Activated CD4-positive, alpha-beta T cell treated with anti-CD3 and anti-CD28 coated beads for 24 hours (primary cell): ENCODE results near the gene HOXC5.

Experiments used
- DNase-seq, 2 donors: peaks; one replicate each; pipeline ENCODE4 v3.0.0-alpha.2; 2020; ENCODE audit warnings: low read depth in 2 of 2

The HOXC5 gene

DNA sequence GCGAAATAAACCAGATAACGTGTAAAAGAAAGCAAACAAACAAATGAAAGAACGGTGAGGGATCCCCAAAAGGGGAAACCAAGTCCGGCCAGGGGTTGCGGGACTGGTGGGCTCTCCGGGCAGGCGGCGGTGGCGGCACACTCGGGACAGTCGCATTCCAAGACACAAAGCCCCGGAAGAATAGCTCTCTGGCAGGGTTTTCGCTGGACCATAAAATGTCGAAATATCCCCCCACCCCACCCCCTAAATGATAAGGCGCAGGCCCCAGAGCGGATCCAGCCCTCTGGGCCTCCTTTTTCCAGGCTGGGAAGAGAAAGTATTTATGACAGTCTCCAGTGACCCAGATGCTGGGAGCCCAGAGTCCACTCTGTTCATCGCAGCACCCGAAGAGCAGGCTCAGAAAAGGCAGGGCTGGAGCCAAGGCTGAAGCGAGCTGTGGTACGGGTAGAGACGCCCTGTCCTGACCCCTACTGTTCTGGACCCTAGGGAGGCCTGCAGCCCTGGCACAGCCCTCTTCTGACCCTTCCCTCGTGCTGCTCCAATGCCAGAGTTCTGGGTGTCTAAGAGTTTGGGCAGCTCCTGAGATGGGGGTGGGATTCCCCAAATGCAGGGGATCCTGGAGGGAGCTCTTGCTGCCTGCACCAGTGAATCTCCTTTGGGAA, 26.2 kb upstream of the HOXC5 start:
- no peak for DNase-seq

DNA sequence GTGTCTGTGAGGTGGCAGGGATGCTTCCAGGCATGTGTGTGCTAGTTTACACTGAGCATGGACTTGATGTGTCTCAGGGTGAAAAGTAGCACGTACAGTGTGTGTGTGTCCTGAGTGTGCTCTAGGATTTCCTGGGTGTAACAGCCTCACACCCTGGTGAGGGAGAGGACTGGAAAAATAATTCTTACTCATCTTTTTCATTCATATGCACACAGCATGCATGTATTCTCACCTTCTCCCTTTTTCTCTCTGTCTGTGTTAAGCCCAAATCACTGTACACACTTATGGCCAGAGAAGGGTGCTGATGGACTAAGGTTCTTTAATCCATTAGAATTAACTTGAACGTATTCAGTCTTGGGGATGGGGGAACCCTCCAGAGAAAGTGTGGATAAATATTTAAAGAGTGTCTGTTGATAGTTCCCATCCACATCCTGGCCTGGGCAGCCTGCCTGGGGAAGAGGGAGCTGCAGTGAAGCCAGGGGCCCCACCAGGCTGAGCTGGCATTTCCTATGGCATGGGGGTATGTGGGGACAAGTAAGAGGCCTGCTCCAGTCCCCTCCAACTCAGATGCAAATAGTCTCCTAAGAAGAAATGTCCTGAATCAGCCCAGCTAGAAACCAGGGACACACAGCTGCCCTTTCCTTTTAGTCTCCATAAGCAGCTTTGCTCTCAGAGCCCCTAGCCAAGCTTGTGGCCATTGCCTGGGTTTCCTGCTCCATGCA, 25.2 kb upstream of the HOXC5 start:
- DNase-seq: no peak

DNA sequence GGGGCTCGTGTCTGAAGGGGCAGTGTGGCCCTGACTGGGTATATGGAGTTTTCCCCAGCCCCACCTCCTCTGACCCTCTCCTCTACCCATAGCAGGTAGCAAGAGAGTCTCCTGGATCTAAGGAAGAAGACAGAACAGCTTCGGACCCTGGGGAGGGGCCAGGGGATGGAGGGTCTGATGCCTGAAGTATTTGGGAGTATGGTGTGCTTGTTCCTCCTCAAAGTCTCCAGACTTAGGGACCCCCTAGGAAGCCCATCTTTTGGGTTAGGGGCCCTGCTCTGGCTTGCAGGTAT, 24.6 kb upstream of the HOXC5 start:
- DNase-seq: no peak

GRCh38 chr12:54009171-54010052, 23.4 kb upstream of the HOXC5 start:
- no peak for DNase-seq

- DNase-seq: no peak
Measured at GRCh38 chr12:54010053-54010971, 22.5 kb upstream of the HOXC5 start.

GRCh38 chr12:54010972-54011664, 21.7 kb upstream of the HOXC5 start:
- DNase-seq: no peak

DNA sequence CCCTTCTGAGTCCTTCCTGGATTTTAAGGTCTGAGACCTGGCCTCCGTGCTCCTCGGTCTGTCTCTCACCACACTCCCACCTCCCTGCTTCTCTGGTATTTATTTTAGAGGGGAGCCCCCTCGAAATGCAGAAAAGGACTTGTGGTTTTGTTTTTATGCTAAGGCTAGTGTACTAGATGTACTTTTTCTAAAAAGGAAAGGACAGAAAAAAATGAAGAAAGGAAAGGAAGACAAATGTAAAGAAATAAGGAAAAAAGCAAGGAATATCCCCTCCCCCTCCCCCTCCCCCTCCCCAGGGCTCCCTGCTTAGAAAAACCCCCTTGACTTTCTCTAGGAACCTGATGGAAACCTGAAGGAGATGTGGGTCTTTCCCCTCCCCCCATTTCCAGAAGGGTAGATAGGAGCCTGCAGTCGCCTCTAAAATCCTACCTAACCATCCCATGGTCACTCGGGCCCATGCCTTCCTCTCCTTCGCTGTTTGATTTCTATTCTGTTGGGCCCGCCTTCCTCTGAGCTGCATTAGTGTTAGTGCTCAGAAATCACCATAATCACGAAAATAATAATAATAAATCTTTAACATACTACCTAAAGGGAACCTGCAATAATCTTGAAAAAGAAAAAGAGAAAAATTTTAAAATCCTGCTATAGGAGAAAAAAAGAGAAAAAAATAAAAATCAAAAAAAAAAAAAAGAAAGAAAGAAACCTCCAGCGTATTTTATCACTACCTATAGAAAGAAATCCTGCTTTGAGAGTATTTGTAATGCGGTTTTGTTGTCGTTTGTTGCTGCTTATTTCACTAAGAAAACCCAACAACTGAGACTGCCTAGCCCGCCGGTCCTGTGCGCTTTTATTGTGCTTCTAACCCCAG, 21.0 kb upstream of the HOXC5 start:
- no peak for DNase-seq

DNA sequence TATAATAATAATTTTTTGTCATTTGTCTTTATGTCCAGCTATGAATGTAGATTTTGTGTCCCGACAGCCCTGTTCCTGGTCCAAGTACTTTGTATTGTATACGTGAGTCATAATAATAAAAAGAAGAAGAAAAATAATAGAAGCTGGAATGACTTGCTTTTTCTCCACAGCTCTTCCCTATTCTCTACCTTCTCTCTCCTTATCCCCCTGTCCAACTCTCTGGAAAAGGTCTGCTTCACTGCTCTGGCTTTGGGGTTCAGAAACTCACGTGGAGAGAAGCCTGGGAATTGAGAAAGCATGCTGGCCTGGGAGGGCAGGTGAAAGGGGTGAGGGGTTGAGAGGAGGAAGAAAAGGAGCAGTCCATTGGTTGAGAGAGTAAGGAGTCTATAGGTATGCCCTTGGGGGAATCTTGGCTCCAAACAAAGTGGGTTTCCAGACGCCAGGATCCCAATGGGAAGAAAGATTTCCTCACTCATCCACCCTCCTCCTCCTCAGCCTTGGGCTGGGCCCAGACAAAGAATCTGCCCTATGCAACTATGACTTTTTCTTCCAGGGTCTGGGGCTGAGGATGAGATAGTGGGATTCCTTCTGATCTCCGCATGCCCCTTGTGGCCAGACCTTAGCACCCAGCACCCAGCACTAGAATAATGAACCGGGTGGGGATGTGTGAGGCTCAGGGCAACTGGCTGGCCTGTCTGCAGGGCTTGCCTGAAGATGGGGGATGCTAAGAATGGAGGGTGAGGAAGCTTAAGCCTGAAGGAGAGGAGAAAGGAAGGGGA, 20.0 kb upstream of the HOXC5 start:
- DNase-seq: no peak

DNA sequence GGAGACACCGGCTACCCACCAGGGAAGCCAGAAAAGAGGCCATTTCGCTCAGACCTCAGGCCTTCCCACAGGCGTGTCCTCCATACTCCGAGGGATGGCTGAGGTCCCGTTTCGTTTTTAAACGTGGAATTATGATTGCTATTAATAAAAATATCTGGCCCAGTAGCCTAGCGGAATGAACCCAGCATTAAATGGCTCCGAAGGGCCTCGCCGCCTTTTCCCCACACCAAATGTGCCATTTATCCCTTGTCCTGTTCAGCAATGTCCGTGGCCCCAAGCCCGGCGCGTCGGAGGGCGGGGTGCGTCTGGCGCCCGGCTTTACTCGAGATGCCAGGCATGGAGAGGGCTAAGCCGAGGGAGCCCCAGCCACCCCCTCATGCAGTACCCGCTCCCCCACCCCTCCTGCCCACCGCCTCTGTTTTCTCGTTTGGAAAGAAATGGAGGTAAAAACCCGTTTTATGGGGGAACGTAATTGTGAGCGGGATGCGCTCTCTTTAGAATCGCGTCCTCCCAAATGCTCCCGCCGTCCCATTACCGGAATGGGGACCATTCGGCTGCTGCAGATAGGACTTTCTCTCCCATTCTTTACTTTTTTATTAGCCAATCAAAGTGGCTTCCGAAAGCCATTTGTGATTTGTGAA, 18.4 kb upstream of the HOXC5 start:
- DNase-seq: no peak

DNA sequence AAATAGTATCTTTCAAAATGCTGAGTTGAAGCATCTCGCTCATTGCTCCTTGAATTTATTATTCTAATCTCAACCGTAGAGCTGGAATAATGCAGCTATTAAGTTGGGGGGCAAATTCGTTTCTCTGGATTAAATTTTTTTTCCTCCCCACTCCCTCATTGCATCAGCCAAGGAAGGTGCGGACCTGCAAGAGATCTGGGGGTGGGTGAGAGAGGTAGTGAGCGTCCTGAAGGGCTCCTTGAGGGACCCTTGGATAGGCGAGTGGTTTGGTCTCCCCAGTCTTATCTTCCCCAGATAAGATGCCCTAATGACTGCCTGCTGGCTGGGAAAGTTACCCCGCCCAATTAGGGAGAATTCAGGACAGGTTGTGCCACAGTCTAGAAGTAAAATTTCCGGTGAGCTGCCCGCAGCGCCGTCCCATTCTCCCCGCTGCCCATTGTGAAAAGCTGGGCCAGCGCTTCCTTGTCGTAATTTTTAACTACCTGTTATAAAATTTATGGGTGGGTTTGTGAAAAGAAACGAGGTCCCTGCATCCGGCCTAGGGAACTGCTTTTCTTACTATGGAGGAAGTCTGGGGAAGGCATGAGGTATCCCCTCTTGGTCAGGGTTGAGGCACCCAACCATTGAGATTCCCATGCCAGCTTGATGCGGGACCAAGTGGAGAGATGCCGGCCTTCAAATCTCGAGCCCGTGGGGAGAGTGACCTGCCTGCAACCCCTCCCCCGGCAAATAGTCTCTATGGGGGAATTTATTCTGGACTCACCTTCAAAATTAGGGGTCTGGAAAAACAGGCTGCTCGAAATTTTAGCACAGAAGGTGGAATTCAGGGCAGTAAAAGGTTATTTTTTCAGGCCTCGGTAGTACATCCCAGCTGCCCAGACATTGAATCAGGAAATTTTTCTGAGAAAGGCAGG, 17.6 kb upstream of the HOXC5 start:
- DNase-seq: no peak

- DNase-seq: no peak
Measured at GRCh38 chr12:54016051-54016450, 16.8 kb upstream of the HOXC5 start.

- no peak for DNase-seq
Measured at GRCh38 chr12:54016478-54016964, 16.3 kb upstream of the HOXC5 start.

DNA sequence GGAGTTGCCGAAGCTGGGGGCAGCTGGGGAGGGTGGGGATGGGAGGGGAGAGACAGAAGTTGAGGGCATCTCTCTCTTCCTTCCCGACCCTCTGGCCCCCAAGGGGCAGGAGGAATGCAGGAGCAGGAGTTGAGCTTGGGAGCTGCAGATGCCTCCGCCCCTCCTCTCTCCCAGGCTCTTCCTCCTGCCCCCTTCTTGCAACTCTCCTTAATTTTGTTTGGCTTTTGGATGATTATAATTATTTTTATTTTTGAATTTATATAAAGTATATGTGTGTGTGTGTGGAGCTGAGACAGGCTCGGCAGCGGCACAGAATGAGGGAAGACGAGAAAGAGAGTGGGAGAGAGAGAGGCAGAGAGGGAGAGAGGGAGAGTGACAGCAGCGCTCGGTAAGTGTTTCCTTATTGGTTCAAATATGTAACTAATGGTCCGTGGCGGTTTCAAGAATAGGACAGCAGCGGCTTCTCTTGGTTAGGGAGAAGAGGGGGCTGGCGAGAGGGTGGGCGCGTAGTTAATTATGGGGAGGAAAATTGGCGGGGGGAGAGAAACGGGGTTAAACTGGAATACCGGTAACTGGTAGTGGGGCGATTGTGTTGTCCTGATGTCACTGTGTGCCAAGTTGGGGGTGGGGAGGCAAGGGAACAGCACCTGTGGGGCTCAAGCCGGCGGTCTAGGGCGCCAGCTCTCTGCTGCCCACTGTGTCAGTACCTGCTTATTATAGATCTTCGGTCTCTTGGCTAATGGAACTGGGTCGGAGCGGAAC, 15.6 kb upstream of the HOXC5 start:
- no peak for DNase-seq

- peak; percentile 36 to 47 for DNase-seq
Measured at GRCh38 chr12:54017878-54018467, 14.9 kb upstream of the HOXC5 start.

GRCh38 chr12:54018468-54018984, 14.3 kb upstream of the HOXC5 start:
- no peak for DNase-seq
